DND-41 (cell line): ENCODE measurements around the gene EYS.

ENCODE experiments used
- CTCF ChIP-seq: IDR thresholded peaks from 2 replicates; pipeline ENCODE4 v1.5.1; 2012; ENCODE audit warnings: borderline replicate concordance, low read length, moderate library complexity, mild to moderate bottlenecking; ENCODE audit not compliant: poor library complexity, severe bottlenecking; ENCODE audit errors: extremely low read depth
- EZH2 ChIP-seq: IDR thresholded peaks from 3 replicates; pipeline ENCODE4 v1.6.1; 2012; ENCODE audit warnings: borderline replicate concordance, low read depth, mild to moderate bottlenecking, moderate library complexity, low read length, inconsistent platforms; ENCODE audit not compliant: severe bottlenecking

GRCh38 chr6:64969139-64969538 lies 737.9 kb downstream of the EYS start:
- TF ChIP-seq CTCF (no peak), EZH2 (no peak)
